HG03342 (cell line): ENCODE measurements around the gene ZMYND11.

Source experiments
- ATAC-seq: cut with Tn5 transposase; IDR thresholded peaks from one replicate; pipeline ENCODE4 v1.9.1; 2021; ENCODE audit warnings: mild to moderate bottlenecking, moderate library complexity; ENCODE audit not compliant: unreplicated experiment

The ZMYND11 gene

GRCh38 chr10:135132-135600, at the start of gene ZMYND11:
TSS of gene ZMYND11 (plus strand) at chr10:135455. CDS start at chr10:180013, 44,558 bp downstream.
- ATAC-seq, result peak; percentile 44

- ATAC-seq, result no peak
Observed at GRCh38 chr10:86031-86430, 49.2 kb upstream of the ZMYND11 start.

- no peak for ATAC-seq
Observed at GRCh38 chr10:87177-88080, 47.8 kb upstream of the ZMYND11 start.

DNA sequence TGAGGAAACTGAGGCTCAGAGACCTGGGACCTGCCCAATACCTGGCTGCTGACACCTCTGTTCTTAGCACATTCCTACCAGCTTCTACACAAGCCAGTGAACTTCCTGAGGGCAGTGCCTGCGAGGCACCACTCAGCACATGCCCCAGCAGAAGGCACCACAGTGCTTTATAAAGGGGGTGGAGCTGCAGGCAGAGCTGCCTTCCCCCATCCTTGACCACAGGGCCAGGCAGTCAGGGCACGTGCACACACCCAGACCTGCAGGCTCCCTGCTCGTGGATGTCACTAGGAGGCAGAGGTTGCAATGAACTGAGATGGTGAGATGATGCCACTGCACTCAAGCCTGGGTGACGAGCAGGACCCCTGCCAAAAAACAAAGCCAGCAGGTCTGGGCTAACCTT, 47.0 kb upstream of the ZMYND11 start:
- no peak for ATAC-seq

DNA sequence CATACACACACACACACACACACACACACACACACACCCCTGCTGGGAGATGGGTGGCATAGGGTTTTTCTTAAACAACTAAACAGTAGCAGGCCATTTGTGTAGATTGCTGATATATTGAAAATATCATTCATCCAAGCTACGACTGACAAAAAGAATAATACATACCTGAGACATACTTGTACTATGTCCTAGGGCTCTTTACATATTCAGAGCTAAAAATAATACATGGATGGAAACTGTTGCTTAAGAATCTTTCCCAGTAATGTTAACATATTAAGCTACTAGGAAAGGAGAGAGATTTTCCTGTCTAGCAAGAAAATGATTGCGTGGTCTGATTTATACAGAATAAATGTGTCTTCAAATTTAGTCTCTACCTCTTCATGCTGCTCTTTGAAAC, 46.0 kb upstream of the ZMYND11 start:
- no peak for ATAC-seq

DNA sequence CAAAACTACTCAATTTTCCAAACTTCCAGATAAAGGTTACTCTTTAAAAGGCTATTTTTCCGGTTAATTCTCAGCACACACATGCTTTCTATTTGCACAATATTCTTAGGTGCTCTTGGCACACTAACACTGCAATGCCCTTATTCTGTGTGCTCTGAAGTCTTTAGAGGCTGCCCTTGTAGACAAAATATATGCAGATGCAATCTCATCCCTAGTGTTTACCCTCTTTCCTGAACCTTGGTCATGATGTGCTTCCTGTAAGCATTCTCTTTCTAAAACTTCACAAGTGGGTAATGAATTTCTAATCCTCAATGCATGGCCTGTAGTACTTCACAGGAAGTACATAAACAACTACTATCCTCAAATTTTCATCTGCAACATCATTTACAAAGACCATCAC, 45.1 kb upstream of the ZMYND11 start:
- no peak for ATAC-seq

GRCh38 chr10:91313-91712, 43.9 kb upstream of the ZMYND11 start:
- ATAC-seq, result no peak

- no peak for ATAC-seq
Observed at GRCh38 chr10:92153-92552, 43.1 kb upstream of the ZMYND11 start.

- ATAC-seq, result no peak
Observed at GRCh38 chr10:92846-93245, 42.4 kb upstream of the ZMYND11 start.

- ATAC-seq, result no peak
Observed at GRCh38 chr10:94613-95012, 40.6 kb upstream of the ZMYND11 start.

DNA sequence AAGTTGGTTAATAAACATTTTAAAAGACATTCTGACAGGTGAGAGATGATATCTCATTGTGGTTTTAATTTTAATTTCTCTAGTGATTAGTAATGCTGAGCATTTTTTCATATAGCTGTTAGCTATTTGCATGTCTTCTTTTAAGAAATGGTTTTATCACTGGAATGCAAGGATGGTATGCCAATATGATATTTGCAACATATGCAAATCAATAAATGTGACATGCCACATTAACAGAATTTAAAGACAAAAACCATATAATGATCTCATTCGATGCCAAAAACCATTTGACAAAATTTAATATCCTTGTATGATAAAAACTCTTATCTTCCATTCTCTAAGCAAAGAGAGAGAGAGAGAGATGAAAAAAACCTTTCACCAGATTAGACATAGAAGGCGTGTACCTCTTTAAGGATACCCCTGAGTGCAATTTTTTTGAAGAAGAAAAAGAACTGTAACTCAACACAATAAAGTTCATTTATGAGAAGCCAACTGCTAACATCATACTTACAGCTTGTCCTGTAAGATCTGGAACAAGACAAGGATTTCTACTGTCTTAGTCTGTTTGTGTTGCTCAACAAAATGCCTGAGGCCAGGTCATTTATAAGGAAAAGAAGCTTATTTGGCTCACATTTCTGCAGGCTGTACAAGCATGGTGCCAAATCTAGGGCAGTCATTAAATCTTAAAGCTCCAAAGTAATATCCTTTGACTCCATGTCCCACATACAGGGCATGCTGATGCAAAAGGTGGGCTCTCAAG, 39.7 kb upstream of the ZMYND11 start:
- ATAC-seq, result no peak

- no peak for ATAC-seq
Observed at GRCh38 chr10:96466-96865, 38.8 kb upstream of the ZMYND11 start.

DNA sequence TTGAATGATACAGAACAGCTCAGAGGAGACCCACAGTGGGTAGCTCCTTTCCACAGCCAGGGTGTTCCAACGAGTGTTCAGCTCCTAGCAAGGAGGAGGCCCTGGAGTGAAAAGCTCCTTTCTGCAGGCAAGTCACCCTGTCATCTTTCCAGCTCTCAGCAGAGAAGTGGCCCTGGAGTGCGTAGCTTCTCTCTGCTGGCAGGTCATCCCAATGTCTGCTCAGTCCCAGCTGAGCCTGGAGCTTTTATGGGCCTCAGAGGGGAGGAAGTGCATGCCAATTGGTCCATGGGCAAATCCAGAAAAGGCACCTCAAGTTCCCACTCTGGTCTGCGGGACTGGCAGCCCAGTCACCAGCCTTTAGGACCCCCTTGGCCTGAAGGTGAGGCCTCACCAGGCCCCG, 30.8 kb upstream of the ZMYND11 start:
- no peak for ATAC-seq

- ATAC-seq, result no peak
Observed at GRCh38 chr10:104862-105565, 30.2 kb upstream of the ZMYND11 start.

DNA sequence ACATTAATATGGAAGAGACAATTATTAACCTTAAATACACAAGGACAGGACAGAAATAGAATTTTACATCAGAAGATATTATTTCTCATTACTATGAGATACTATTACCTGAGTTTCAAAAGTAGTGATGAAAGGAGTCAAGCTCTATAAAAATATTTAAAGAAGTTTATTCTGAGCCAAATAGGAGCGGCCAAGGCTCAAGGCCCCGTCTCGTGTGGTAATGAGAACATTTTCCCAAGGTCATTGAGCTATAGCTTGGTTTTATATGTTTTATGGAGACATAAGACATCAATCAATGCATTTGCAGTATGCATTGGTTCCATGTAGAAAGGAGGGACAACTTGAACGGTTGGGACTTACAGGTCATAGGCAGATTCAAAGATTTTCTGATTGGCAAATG, 29.4 kb upstream of the ZMYND11 start:
- no peak for ATAC-seq

GRCh38 chr10:106740-107139, 28.5 kb upstream of the ZMYND11 start:
- no peak for ATAC-seq

GRCh38 chr10:112246-112645, 23.0 kb upstream of the ZMYND11 start:
- no peak for ATAC-seq

GRCh38 chr10:124874-125273, 10.4 kb upstream of the ZMYND11 start:
- no peak for ATAC-seq

DNA sequence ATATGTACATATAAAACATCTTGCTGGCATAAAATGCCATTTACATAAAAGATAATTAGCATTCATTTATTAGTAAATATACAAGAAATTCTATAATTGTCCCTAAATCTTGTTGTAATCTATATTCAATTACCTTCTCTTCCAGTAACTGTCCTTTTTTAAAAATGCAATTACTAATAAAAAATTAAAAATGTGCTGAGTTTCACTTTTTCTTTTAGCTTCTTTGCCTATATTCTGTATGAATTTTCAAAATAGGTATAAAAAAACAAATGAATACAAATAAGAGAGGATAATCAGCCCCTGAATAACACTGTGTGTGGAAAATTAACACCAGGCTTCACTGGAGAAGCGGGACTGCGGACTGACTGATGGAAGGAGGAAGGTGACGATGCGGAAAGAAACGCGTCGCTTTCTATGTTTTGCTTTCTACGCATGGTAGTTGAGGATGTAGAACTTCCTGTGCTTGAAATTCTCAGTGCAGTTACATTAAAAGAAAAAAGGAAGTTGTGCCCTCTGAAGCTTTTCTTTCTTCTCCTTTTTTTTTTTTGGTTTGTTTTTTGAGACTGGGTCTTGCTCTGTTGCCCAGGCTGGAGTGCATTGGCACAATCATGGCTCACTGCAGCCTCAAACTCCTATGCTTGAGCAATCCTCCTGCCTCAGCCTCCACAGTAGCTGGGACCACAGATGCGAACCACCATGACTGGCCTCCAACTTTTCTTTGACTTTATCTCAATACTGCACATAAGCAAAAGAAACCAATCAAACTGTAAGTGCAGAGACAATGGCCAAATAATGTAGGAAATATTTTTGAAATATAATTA, 7.4 kb upstream of the ZMYND11 start:
- ATAC-seq, result peak; percentile 87

DNA sequence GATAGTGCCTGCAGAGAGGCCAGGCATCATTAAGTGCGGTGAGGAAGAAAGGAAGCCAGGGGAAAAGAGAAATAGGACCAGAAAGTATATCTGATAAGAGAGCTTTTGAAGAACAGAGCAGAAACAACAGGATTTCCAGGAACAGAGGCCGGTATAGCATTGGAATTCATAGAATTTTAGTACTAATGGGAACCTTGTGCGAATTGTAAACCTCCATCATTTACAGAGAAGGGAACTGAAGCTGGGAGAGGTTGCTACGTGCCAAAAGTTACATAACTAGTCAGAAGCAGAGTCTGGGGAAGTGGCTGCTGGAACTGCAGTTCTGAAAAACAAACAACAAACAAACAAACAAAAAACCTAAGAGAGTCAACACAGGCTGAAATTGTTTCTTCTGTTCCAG, 5.4 kb upstream of the ZMYND11 start:
- ATAC-seq, result no peak
